PFSK-1 (cell line): ENCODE measurements around the gene GOT2.

Experiments used
- FOXP2 ChIP-seq: optimal IDR thresholded peaks from 2 replicates; pipeline ENCODE3; 2011; ENCODE audit warnings: borderline replicate concordance, control low read depth, inconsistent platforms; ENCODE audit not compliant: insufficient read depth; ENCODE audit errors: extremely low read length, extremely low read depth
- POLR2AphosphoS5 ChIP-seq: IDR thresholded peaks from 2 replicates; pipeline ENCODE4 v1.6.1; 2012; ENCODE audit warnings: low read depth, mild to moderate bottlenecking, control low read depth, low read length, moderate library complexity
- REST ChIP-seq, 2 experiments: IDR thresholded peaks; 2 replicates each; pipeline versions ENCODE4 v1.6.1 to v1.8.0; 2011 to 2012; ENCODE audit warnings: low read depth in 2 of 2, low read length in 2 of 2, control low read depth in 1 of 2, inconsistent platforms in 1 of 2, mild to moderate bottlenecking in 1 of 2, moderate library complexity in 1 of 2; ENCODE audit not compliant: insufficient read depth in 1 of 2
- SIN3A ChIP-seq: IDR thresholded peaks from 2 replicates; pipeline ENCODE4 v1.6.1; 2012; ENCODE audit warnings: mild to moderate bottlenecking, low read length, moderate library complexity, borderline replicate concordance; ENCODE audit not compliant: insufficient read depth
- TAF1 ChIP-seq: IDR thresholded peaks from 2 replicates; pipeline ENCODE4 v1.6.1; 2012; ENCODE audit warnings: low read length, control low read depth, borderline replicate concordance; ENCODE audit not compliant: insufficient read depth

GOT2 gene

GRCh38 chr16:58756650-58757332 lies 22.7 kb upstream of the GOT2 start:
- TF ChIP-seq SIN3A (no peak), POLR2AphosphoS5 (no peak), FOXP2 (no peak), TAF1 (no peak), REST (IDR thresholded peaks at IDR 0.05; ENCODE audit: insufficient read depth in 1 of 2, low read depth in 2 of 2, low read length in 2 of 2) (no peak)

GRCh38 chr16:58755989-58756649 lies 22.0 kb upstream of the GOT2 start:
- TF ChIP-seq TAF1 (no peak), FOXP2 (no peak)

- no peak for TF ChIP-seq POLR2AphosphoS5
- TF ChIP-seq TAF1: no peak
- TF ChIP-seq REST (IDR thresholded peaks at IDR 0.05; ENCODE audit: insufficient read depth in 1 of 2, low read depth in 2 of 2, low read length in 2 of 2): no peak
- TF ChIP-seq FOXP2: no peak
- no peak for TF ChIP-seq SIN3A
Measured at GRCh38 chr16:58753711-58754134, 19.6 kb upstream of the GOT2 start.

GRCh38 chr16:58744497-58744896 lies 10.4 kb upstream of the GOT2 start:
- TF ChIP-seq FOXP2 (no peak), POLR2AphosphoS5 (no peak), TAF1 (no peak), REST (IDR thresholded peaks at IDR 0.05; ENCODE audit: insufficient read depth in 1 of 2, low read depth in 2 of 2, low read length in 2 of 2) (no peak)

- TF ChIP-seq SIN3A: no peak
- TF ChIP-seq TAF1: no peak
- TF ChIP-seq REST (IDR thresholded peaks at IDR 0.05; ENCODE audit: insufficient read depth in 1 of 2, low read depth in 2 of 2, low read length in 2 of 2): no peak
- TF ChIP-seq POLR2AphosphoS5: no peak
- no peak for TF ChIP-seq FOXP2
Measured at GRCh38 chr16:58741976-58742375, 7.9 kb upstream of the GOT2 start.

GRCh38 chr16:58741166-58741565 lies 7.0 kb upstream of the GOT2 start:
- TF ChIP-seq SIN3A (no peak), REST (IDR thresholded peaks at IDR 0.05; ENCODE audit: insufficient read depth in 1 of 2, low read depth in 2 of 2, low read length in 2 of 2) (no peak), FOXP2 (no peak), TAF1 (no peak), POLR2AphosphoS5 (no peak)
